GM18526 (cell line): ENCODE data around the gene COL19A1.

Experiments used
- POLR2A ChIP-seq: IDR thresholded peaks from 3 replicates; pipeline ENCODE4 v1.6.1; 2011; ENCODE audit not compliant: insufficient read length; ENCODE audit errors: extremely low read depth

Gene COL19A1

DNA sequence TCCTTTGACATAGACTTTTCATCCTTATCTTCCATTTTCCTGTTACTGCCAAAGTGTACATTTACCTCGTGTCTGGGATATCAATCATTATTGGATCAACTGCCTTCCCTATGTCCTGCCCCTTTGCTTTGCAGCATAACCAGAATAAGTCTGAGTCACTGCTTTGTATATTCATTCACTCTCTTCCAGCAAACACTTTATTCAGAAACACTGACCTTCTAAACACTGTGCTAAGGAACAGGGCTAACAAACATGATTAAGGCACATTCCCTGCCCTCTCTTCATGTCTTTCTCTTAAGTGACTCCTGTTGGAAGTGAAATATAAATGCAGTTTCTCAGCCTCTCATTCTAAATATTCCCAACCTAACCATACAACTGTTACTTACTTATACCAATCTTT is 66.9 kb downstream of the COL19A1 start:
- TF ChIP-seq POLR2A = no peak

DNA sequence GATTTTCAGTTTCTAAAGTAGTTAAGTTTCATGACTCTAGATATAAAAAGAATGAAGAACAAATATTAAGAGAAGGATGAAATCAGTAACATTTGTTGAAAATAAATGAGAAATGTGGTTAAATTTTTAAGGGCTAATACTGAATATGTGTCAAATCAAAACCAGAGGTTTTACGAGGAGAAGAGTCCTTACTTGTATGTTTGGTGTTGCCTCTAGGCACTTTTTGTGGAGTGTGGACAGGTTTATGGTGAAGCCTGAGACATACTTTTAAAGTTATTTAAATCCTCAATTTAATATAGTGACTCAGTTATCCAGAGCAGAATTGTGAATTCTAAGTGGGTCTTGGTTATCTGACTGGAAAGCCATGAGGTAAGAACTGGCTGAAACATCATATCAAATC is 68.7 kb downstream of the COL19A1 start:
- TF ChIP-seq POLR2A = no peak

DNA sequence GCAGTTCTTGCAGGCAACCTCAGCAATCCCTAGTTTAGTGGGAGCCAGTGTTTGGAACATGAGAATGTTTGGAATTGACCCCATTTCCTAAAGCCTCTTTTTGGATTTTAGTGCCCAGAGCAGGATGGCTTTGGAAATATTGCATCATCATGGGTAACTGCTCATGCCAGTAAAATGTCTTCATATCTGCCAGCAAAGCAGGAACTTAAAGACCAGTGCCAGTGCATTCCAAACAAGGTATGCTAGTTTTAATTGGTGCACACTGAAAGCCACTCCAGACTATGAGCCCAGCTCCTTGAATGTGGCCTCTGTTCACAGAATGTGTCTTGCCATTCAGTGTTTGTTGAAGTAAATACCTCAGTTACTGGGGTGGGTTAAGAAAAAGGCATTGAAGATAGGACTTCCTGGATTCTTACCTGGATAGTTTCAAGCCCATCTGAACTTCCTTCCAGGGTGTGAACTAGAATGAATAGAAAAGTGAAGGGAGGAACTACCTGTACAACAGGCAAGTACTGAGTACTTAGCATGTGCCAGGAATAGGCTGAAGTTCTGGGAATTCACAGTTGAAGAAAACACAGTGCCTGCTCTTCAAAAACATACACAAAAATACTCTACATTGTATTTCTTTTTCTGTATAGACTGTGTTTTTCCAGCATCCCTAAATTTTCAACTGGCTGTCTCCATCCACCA is 70.5 kb downstream of the COL19A1 start:
- TF ChIP-seq POLR2A = no peak

DNA sequence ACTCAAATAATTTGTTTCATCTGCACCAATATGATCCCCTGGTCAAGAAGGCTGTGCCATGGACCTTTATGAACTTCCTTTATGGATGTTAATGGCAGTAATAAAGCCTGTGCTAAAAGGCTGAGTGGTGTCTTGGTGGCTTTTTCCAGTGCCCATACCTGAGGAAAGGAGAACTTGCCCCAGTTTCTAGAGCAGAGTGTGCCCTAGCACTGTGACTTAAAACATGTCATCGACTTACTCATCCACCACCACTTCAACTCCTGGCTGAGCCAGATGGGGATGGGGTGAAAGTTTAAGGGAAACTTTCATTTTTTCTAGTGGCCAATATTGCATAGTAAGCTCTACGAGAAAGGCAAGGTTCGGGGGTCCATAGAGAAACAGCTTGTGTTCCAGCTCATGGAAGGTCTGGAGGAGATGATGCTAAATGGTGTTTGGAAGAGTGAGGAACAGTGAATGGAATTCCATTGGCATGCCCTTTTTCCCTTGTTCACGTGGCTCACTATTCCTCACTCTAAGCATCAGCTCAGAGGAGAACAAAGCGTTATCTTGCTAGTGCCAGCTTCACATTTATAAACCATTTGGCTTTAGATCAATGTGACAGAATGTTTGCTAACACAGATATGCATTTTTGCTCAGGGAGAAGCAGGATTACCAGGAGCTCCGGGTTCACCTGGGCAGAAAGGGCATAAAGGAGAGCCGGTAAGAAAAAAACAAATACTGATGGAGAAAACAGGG is 71.2 kb downstream of the COL19A1 start:
- no peak for TF ChIP-seq POLR2A

DNA sequence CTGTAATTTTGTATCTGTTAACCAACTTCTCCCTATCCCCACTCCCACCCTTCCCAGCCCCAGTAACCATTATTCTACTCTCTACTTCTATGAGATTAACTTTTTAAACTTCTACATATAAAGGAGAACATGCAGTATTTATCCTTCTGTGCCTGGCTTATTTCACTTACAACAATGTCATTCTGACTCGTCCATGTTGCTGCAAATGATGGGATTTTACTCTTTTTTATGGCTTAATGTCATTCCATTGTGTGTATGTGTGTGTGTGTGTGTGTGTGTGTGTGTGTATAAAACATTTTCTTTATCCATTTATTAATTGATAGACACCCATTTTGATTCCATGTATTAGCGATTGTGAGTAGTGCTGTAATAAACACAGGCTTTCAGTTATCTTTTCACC is 76.1 kb downstream of the COL19A1 start:
- no peak for TF ChIP-seq POLR2A

DNA sequence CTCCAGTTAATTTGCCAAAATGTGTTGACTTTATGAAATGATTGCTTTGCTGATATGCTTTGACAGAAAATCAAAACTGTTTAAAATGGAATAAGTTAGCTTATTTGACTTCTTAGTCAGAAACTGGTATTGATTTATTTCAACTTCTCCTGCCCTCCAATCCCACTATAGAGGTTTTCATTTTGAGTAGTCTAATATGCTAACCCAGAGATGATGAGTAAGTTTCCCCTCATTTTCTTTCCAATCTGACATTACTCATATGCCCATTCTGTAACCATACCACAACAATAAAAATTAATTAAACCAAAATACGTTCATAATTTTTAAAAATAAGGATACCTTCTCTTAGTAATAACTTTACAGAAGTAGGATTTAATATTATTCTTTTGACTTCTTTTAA is 78.8 kb downstream of the COL19A1 start:
- TF ChIP-seq POLR2A = no peak

DNA sequence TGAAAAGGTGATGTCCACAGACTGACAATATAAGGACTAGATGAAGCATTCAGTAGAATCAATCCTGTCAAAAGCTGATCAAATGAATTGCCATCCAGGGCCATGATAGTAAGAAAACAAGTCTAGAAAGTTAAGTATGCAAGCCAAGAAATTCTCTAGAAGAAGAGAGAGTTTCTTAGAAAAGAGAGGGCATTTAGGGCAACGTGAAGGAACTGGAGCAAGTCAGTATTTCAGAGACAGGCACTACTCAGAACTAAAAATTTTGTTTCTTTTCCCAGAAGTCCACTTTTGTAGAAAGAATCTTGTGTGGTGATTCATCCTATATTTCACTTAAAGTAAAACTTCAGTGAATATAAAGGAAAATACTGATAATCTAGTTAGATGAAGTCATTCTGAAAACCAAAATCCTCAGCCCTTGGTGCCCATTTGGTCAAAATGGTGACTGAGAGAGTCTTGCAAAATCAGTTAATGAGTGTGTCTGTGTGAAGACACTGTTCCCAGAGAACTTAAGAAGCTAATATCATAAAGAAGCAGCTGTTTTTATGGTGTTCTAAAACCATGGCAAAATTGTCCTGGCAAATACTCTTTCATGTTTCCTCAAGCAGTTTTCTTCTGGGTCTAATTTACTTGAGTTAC is 82.2 kb downstream of the COL19A1 start:
- no peak for TF ChIP-seq POLR2A

DNA sequence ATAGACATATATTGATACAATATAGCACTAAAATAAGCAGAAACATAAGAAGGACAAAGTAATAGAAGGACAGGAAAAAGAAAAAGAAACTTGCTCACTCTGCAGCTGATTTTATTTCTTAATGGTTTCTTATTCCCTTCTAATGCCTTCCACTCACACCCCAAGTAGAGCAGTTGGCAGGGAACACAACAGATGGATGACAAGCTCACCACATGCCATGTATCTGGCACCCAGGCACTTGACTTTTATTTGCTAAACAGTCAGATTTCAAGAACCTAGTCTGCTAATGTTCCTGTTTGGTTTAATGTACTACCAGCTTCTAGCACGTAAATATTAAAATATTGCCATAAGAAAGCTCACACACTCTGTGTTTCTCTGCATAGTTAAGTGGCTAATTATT is 87.1 kb downstream of the COL19A1 start:
- TF ChIP-seq POLR2A = no peak

DNA sequence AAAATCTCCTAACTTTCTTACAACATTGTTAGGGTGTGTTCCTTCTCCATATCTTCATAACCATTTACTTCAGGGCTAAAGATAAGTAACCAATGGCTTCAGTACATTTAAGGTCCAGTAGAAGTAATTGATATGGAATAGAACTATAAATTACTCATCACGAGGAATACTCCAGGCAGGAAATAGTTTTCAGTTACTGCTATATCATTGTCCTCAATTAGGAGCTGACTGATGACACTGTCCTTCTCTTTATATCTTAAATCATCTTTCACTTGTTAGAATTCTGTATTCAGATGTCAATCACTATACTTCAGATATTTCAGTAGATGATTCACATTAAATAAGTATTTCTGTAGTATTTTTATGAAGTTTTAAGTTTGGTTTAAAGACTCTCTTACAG is 88.4 kb downstream of the COL19A1 start:
- TF ChIP-seq POLR2A = no peak

DNA sequence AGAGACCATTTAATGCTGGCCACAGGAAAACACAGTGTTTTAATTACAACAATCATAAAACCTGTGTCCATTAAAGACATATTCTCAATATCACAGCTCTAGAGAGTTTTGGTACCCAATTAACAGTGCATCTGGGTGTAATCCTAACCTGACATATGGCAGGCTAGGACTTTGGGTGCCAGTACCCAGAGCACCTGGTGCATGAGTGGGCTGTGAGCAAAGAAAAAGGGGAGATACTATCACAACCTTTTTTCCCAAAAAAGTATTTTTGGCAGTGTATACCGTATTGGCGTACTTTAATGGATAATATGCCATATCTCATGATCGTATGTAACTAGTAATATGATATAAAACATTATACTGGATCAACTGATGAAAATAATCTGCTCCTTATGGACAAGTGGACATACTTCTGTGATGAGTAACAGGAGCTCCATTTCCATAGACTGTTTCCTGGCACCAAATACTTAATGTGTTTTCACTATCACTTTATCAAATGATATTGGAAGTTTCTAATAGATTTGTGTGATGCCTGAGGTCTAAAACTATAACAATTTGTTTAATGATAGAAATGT is 91.7 kb downstream of the COL19A1 start:
- no peak for TF ChIP-seq POLR2A

DNA sequence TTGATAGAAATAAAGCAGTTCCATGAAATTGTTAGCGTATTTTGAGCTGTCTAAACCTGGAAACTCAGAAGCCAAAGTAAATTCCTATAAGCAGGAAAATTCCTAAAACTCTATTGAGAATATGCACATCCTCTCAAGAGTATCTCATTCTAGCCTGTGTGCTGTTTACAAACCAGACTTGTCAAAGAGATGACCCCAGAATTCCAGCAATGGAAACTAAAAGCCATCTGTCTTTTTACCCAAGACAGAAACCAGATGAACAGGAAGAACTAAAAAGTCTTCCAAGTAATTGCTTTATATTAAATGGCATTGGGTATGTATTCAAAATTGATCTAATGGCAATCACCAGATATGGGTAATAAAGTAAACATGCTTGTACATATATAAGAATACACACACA is 92.6 kb downstream of the COL19A1 start:
- no peak for TF ChIP-seq POLR2A

DNA sequence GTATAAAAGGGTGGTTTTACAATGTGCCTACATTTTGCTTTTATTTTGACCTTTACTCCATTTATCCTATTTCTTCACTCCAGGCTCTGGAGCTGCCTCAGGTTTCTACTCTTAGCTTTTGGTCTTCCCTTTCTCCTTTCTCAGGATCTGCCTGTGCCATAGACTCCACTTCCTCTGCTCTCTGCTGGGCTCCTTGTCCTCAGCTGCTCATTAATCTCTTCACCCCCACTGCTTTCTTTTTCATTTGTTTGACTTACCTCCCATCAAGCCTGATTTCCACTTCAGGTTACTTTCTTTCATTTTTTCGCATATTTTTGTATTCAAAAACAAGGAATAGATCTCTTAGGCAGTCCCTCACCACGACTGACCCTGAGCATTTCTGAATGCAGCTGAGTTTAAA is 106.8 kb downstream of the COL19A1 start:
- TF ChIP-seq POLR2A = no peak

DNA sequence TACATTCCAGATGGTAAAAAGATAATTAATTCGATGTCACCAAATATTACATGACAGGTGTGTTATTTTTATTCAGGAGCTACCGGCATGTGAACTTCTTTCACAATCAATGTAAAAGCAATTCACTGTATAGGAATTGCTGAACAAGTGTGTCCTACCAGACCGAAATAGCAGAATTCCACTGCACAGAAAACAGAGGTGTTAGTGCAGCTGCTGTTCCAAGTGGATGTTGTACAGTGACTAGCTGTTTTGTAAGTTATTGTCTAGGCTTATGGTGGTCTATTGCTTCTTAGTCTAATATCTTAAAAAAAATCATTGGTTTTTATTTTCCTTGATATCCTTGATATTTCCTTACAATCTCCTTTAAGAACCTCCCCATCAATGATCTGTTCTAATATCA is 107.4 kb downstream of the COL19A1 start:
- TF ChIP-seq POLR2A = no peak

DNA sequence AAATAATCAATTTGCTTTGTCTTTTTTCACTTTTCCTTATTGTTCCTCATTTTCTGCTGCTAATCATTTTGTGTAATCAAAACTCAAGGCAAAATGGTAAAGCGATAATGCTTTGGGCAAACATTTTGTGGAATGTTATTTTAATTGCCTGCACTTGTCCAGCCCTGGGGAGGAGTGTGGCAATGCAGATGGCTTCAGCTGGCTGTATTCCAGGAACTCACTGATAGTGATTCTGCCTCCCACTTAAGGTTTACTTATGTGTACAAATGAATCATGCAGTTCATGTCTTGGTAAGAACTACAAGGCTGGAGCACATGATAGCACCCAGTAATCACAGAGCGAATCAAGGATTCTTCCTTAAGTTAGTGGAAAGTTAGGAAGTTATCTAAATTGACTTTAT is 107.8 kb downstream of the COL19A1 start:
- TF ChIP-seq POLR2A = no peak

DNA sequence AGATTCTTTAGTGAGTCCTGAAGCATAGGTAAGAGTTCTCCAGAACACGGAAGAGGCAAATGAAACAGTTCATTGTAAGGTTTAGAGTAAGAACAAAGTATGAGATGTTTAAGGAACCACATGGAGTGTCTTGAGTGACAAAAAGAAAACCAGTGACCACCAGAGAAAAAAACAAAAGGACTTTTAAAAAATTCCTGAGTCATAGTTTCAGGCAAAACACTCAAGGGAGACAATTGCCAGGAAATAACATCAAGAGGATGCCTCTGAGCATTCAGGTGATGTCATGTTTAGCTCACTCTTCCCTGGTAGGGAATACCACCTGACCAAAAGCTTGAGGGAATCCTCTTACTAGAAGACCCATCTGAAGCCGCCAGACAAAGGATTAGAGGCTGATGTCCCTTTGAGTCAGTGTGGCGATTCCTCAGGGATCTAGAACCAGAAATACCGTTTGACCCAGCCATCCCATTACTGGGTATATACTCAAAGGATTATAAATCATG is 110.3 kb downstream of the COL19A1 start:
- TF ChIP-seq POLR2A = no peak

DNA sequence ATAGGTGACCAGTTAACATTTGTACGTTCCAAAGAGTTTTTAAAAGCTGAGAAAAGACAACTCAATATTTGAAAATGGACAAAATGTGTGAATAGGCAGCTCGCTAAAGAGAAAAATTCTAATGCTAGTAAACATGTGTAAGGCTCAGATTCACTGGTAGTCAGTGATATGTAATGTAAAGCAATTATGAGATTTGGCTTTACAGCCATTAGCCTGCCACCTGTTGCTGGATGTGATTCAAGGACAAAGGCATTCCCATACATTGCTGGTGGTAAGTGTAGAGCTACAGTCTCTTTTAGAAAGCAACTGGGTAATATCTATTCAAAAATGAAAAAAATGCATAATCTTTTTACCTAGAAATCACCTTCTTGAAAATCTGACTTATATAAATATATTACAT is 114.3 kb downstream of the COL19A1 start:
- TF ChIP-seq POLR2A = no peak
